OCI-LY7 (cell line): Measurements from ENCODE around the gene GATB. TPM values are rescaled to one million over a fixed set of nuclear protein-coding genes. Genes with fewer than 3 reads are reported as not detected.

ENCODE experiments used
- BruUV-seq: library from RNA; stranded (reverse); fragments of 400-500 nt; replicated peaks from 2 replicates; lab custom pipeline; 2021; lab: Mats Ljungman, UMichigan
- CTCF ChIA-PET: fragments of 300-600 bp; sonication (Branson Sonifier 250); formaldehyde crosslinking; loops from one replicate; lab custom pipeline; 2022; ENCODE audit warnings: antibody characterized with exemption; ENCODE audit not compliant: unreplicated experiment; lab: Charles Lee
- POLR2A ChIA-PET: fragments of 300-600 bp; sonication (Branson Sonifier 250); formaldehyde crosslinking; loops from one replicate; lab custom pipeline; 2022; ENCODE audit warnings: antibody characterized with exemption; lab: Charles Lee
- DNase-seq: peaks from one replicate; pipeline ENCODE4 v3.0.0-alpha.2; 2015; ENCODE audit warnings: low spot score
- H2AFZ ChIP-seq: fragments of 200-600 bp; sonication (generic), shearing (Covaris generic); 2 replicates; pipeline ENCODE4 v1.6.1; 2014; ENCODE audit warnings: mild to moderate bottlenecking, antibody characterized with exemption, low read length, moderate library complexity
- H3K27ac ChIP-seq: fragments of 200-600 bp; sonication (generic); 2 replicates; pipeline ENCODE4 v1.5.1; 2014; ENCODE audit warnings: mixed run types, low read depth, mild to moderate bottlenecking, moderate library complexity, low read length, inconsistent platforms; ENCODE audit not compliant: poor library complexity, severe bottlenecking
- H3K36me3 ChIP-seq: fragments of 200-600 bp; sonication (generic); 2 replicates; pipeline ENCODE4 v1.6.1; 2014; ENCODE audit warnings: mild to moderate bottlenecking, antibody characterized with exemption, low read length, moderate library complexity, mixed read lengths; ENCODE audit not compliant: insufficient read depth
- H3K4me1 ChIP-seq: fragments of 200-600 bp; sonication (generic); 2 replicates; pipeline ENCODE4 v1.5.1; 2014; ENCODE audit warnings: mild to moderate bottlenecking, low read length; ENCODE audit not compliant: insufficient read depth, poor library complexity, severe bottlenecking
- H3K4me2 ChIP-seq: fragments of 200-600 bp; sonication (generic); 2 replicates; pipeline ENCODE4 v1.6.1; 2014; ENCODE audit warnings: mild to moderate bottlenecking, low read length
- H3K4me3 ChIP-seq: fragments of 200-600 bp; sonication (generic); 2 replicates; pipeline ENCODE4 v1.5.1; 2014; ENCODE audit warnings: mild to moderate bottlenecking, low read depth, low read length; ENCODE audit not compliant: poor library complexity, severe bottlenecking
- H3K79me2 ChIP-seq: fragments of 200-600 bp; sonication (generic); 2 replicates; pipeline ENCODE4 v1.6.1; 2016; ENCODE audit warnings: low read depth, mild to moderate bottlenecking, low read length, moderate library complexity, mixed read lengths; ENCODE audit not compliant: insufficient read depth
- H3K9me2 ChIP-seq: fragments of 200-600 bp; sonication (generic); 2 replicates; pipeline ENCODE4 v1.6.1; 2016; ENCODE audit warnings: mild to moderate bottlenecking, low read length, mixed read lengths; ENCODE audit not compliant: insufficient read depth
- H3K9me3 ChIP-seq: fragments of 200-600 bp; sonication (generic); 2 replicates; pipeline ENCODE4 v1.6.1; 2014; ENCODE audit warnings: mild to moderate bottlenecking, mixed run types, low read length, mixed read lengths
- H4K20me1 ChIP-seq: fragments of 200-600 bp; sonication (generic); 2 replicates; pipeline ENCODE4 v1.6.1; 2014; ENCODE audit warnings: mild to moderate bottlenecking, antibody characterized with exemption, low read length, moderate library complexity, mixed read lengths; ENCODE audit not compliant: insufficient read depth
- EZH2phosphoT487 ChIP-seq: fragments of 200-600 bp; sonication (generic); IDR thresholded peaks from 2 replicates; pipeline ENCODE4 v1.6.1; 2018; ENCODE audit warnings: low read depth, borderline replicate concordance, mild to moderate bottlenecking, mixed run types, antibody characterized with exemption, low read length, moderate library complexity, mixed read lengths
- intact Hi-C: fragments of 100-400 bp; cut with micrococcal nuclease; formaldehyde crosslinking; loops from one replicate; pipeline ENCODE4 v1.10.0; 2022; ENCODE audit not compliant: unreplicated experiment
- total RNA-seq, 2 experiments: library from RNA; depleted of rRNA in 1 of 2; stranded (reverse); fragments of >200 nt in 1 of 2; shearing (Covaris generic) in 1 of 2; gene quantifications; 2 replicates each; pipeline ENCODE4 v1.2.3, GENCODE V29; 2014 to 2022
- TF ChIP-seq, protein P1 (sequence below): fragments of 200-600 bp; sonication (generic); conservative IDR thresholded peaks from 2 replicates; pipeline ENCODE4 v1.5.1; 2014; ENCODE audit warnings: mild to moderate bottlenecking, antibody characterized with exemption, low read length, moderate library complexity, mixed read lengths

Gene GATB
- total RNA-seq, 2 experiments from 2014 or later, result 24.6 to 26.5 TPM

GRCh38 chr4:151690164-151690870, 70.5 kb downstream of the GATB start:
- Histone ChIP-seq H3K4me2 (no peak overlapping the region), H2AFZ (no peak overlapping the region), H3K27ac (no peak overlapping the region), H3K9me2 (no peaks in the 10 kb centered on the region), H3K36me3 (no peaks in the 10 kb centered on the region), H3K4me1 (no peaks in the 10 kb centered on the region), H3K9me3 (no peaks in the 10 kb centered on the region), H3K79me2 (no peaks in the 10 kb centered on the region), H3K4me3 (no peak overlapping the region), H4K20me1 (no peaks in the 10 kb centered on the region)
- no peak for DNase-seq
- TF ChIP-seq, protein P1, sequence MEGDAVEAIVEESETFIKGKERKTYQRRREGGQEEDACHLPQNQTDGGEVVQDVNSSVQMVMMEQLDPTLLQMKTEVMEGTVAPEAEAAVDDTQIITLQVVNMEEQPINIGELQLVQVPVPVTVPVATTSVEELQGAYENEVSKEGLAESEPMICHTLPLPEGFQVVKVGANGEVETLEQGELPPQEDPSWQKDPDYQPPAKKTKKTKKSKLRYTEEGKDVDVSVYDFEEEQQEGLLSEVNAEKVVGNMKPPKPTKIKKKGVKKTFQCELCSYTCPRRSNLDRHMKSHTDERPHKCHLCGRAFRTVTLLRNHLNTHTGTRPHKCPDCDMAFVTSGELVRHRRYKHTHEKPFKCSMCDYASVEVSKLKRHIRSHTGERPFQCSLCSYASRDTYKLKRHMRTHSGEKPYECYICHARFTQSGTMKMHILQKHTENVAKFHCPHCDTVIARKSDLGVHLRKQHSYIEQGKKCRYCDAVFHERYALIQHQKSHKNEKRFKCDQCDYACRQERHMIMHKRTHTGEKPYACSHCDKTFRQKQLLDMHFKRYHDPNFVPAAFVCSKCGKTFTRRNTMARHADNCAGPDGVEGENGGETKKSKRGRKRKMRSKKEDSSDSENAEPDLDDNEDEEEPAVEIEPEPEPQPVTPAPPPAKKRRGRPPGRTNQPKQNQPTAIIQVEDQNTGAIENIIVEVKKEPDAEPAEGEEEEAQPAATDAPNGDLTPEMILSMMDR, result no peak
- TF ChIP-seq EZH2phosphoT487, result no peak
- CTCF ChIA-PET, result no interaction called here
- intact Hi-C loops, result no loop called here
- no TSS peak for BruUV-seq
- POLR2A ChIA-PET, result no interaction called here

DNA sequence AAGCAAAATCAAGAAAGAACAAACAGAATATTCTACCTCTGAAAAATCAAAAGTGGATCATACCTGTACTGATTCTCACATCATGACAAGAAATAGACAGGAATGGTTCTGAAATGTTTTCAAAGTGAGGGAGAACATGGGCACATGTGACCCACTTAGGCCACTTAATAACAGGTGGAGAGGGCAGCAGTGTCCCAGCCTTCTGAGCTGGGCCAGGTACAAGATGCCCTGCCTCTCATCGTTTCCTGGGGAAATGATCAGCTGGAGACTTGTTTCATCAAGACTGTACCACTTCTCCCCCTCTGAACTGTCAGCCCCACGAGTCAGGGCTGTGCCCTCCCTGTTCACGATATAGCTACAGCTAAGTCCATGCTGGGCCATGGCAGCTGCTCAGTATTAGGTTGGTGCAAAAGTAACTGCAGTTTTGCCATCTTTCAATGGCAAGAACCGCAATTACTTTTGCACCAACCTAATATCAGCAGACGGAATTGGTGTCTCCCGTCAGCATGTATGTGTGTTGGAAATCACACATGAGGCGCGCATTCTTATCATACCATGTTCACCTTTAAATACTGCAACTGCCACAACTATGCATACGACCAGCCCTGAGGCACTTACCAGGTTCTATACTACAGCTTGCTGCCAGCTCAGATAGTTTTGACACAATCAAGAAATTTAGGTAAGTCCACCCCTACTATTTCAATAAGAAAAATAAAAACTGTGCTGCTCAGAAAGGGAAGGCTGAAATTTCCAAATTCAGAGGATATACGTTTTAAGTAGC, 71.4 kb downstream of the GATB start:
- BruUV-seq, result no TSS peak
- no peak for DNase-seq
- CTCF ChIA-PET, result no interaction called here
- Histone ChIP-seq H3K36me3 (no peaks in the 10 kb centered on the region), H3K4me3 (no peak overlapping the region), H3K27ac (no peak overlapping the region), H2AFZ (no peak overlapping the region), H3K4me1 (no peaks in the 10 kb centered on the region), H3K9me2 (no peaks in the 10 kb centered on the region), H3K4me2 (no peak overlapping the region), H3K9me3 (no peaks in the 10 kb centered on the region), H3K79me2 (no peaks in the 10 kb centered on the region), H4K20me1 (no peaks in the 10 kb centered on the region)
- TF ChIP-seq, protein P1, result no peak
- no peak for TF ChIP-seq EZH2phosphoT487
- POLR2A ChIA-PET, result no interaction called here
- intact Hi-C loops, result no loop called here

- Histone ChIP-seq H3K36me3 (no peaks in the 10 kb centered on the region), H3K79me2 (no peaks in the 10 kb centered on the region), H3K4me2 (no peak overlapping the region), H3K9me2 (no peaks in the 10 kb centered on the region), H3K4me3 (no peak overlapping the region), H3K4me1 (no peaks in the 10 kb centered on the region), H3K9me3 (no peaks in the 10 kb centered on the region), H4K20me1 (no peaks in the 10 kb centered on the region), H2AFZ (no peak overlapping the region), H3K27ac (no peak overlapping the region)
- no peak for DNase-seq
- intact Hi-C loops, result no loop called here
- ChIA-PET POLR2A (interaction anchor here (0.6 to 2.1 kb wide), 2 partner anchors 8 to 322 kb away, joined by 4 to 6 read pairs; no protein-coding TSS in a partner anchor), CTCF (no interaction called here)
- no TSS peak for BruUV-seq
- no peak for TF ChIP-seq EZH2phosphoT487
- TF ChIP-seq, protein P1, result no peak
These were observed 72.1 kb downstream of the GATB start for GRCh38 chr4:151688785-151689043.
